Breast epithelium (tissue), 4 donors: ENCODE results near the gene CRTC1. TPM values are rescaled to one million over a fixed set of nuclear protein-coding genes. Genes with fewer than 3 reads are reported as not detected.

Source experiments
- DNase-seq, 2 donors: peaks; one replicate each; pipeline ENCODE4 v3.0.0-alpha.2; 2019; ENCODE audit warnings: low spot score in 2 of 2
- H3K27ac ChIP-seq, 2 donors: fragments of 200-600 bp; sonication (generic) in 1 of 2; one replicate each; pipeline ENCODE4 v1.5.1; 2016 to 2019; ENCODE audit warnings: mild to moderate bottlenecking in 1 of 2
- H3K27me3 ChIP-seq, 2 donors: fragments of 200-600 bp; sonication (generic) in 1 of 2; one replicate each; pipeline versions ENCODE4 v1.5.1 to v1.6.0; 2017 to 2019; ENCODE audit warnings: control low read depth in 1 of 2, mild to moderate bottlenecking in 1 of 2
- H3K36me3 ChIP-seq: fragments of 200-600 bp; one replicate; pipeline ENCODE4 v1.5.1; 2019
- H3K4me1 ChIP-seq, 2 donors: fragments of 200-600 bp; sonication (generic); one replicate each; pipeline ENCODE4 v1.5.1; 2016 to 2019; ENCODE audit warnings: control low read depth in 1 of 2
- H3K4me3 ChIP-seq, 3 donors: fragments of 200-600 bp; sonication (generic); 1 replicate in 2 of 3; 2 replicates in 1 of 3; pipeline ENCODE4 v1.5.1; 2016 to 2019; ENCODE audit warnings: mild to moderate bottlenecking in 3 of 3, moderate library complexity in 2 of 3
- H3K9me3 ChIP-seq, 2 donors: fragments of 200-600 bp; sonication (generic) in 1 of 2; one replicate each; pipeline ENCODE4 v1.5.1; 2016 to 2019; ENCODE audit warnings: control low read depth in 1 of 2
- POLR2A ChIP-seq: fragments of 450-650 bp; IDR thresholded peaks from one replicate; pipeline ENCODE4 v1.6.1; 2016; ENCODE audit warnings: antibody characterized with exemption, mild to moderate bottlenecking, moderate library complexity
- POLR2AphosphoS5 ChIP-seq, 3 donors: sonication (generic); formaldehyde crosslinking; IDR thresholded peaks; one replicate each; pipeline ENCODE4 v1.6.1; 2017; ENCODE audit warnings: antibody characterized with exemption in 3 of 3
- intact Hi-C: fragments of 100-400 bp; cut with DNase I; formaldehyde crosslinking; loops from one replicate; pipeline ENCODE4 v1.15.1; 2023; ENCODE audit warnings: low total_unique reads
- total RNA-seq, 3 donors: library from RNA; depleted of rRNA; stranded (reverse); fragments of >200 nt; gene quantifications; one replicate each; pipeline ENCODE4 v1.1.0, GENCODE V29; 2016
- TF ChIP-seq, protein P1 (sequence below), 3 donors: fragments of 450-650 bp; IDR thresholded peaks; one replicate each; pipeline ENCODE4 v1.5.1; 2016 to 2017; ENCODE audit warnings: antibody characterized with exemption in 3 of 3, mild to moderate bottlenecking in 3 of 3, moderate library complexity in 3 of 3

CRTC1 gene
- total RNA-seq, 3 donors from 2014 or later: 4.8 to 6.1 (median 5.9) TPM

DNA sequence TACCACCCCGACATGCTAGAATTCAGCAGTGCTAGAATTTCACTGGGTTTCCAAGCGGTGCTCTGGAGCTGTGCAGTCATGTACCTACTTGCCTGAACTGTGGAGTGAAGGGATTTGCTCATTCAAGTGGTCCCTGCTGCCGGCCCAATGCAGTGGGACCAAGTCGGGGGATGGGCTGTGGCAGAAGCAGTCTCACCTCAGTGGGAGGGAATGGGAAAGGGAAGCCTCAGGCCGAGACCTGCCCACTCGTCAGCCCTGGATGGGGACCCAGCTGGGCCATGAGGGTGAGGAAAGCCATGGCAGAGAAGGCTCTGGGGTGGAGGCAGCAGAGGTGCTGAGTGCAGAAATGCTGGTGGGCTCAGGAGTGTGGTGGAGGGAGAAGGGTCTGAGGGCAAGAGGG is 31.7 kb upstream of the CRTC1 start:
- intact Hi-C loops: no loop called here
- H3K4me3 ChIP-seq: peak overlapping the region in 1 of 3 donors; percentile 28
- no peaks in the 10 kb centered on the region for H3K27me3 ChIP-seq
- no peaks in the 10 kb centered on the region for H3K4me1 ChIP-seq
- no peak for DNase-seq
- H3K9me3 ChIP-seq: no peaks in the 10 kb centered on the region
- peak overlapping the region; percentile 67 to 93 for H3K27ac ChIP-seq
- TF ChIP-seq POLR2A (no peak), POLR2AphosphoS5 (IDR thresholded peaks at IDR 0.05) (no peak)
- TF ChIP-seq, protein P1, sequence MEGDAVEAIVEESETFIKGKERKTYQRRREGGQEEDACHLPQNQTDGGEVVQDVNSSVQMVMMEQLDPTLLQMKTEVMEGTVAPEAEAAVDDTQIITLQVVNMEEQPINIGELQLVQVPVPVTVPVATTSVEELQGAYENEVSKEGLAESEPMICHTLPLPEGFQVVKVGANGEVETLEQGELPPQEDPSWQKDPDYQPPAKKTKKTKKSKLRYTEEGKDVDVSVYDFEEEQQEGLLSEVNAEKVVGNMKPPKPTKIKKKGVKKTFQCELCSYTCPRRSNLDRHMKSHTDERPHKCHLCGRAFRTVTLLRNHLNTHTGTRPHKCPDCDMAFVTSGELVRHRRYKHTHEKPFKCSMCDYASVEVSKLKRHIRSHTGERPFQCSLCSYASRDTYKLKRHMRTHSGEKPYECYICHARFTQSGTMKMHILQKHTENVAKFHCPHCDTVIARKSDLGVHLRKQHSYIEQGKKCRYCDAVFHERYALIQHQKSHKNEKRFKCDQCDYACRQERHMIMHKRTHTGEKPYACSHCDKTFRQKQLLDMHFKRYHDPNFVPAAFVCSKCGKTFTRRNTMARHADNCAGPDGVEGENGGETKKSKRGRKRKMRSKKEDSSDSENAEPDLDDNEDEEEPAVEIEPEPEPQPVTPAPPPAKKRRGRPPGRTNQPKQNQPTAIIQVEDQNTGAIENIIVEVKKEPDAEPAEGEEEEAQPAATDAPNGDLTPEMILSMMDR (IDR thresholded peaks at IDR 0.05): no peak
- H3K36me3 ChIP-seq: no peaks in the 10 kb centered on the region

DNA sequence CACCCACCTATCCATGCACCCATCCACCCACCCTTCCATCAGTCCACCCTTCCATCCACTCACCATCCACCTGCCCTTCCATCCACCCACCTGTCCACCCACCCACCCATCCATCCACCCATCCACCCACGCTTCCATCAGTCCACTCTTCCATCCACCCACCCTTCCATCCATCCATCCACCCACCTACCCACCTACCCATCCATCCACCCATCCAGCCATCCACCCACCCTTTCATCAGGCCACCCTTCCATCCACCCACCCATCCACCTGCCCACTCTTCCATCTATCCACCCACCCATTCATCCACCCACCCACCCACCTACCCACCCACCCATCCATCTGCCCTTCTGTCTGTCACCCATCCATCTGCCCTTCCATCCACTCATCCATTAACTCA is 29.6 kb upstream of the CRTC1 start:
- DNase-seq: no peak
- H3K4me1 ChIP-seq: no peaks in the 10 kb centered on the region
- H3K9me3 ChIP-seq: no peaks in the 10 kb centered on the region
- intact Hi-C loops: no loop called here
- H3K27ac ChIP-seq: no peak overlapping the region
- no peak overlapping the region for H3K4me3 ChIP-seq
- TF ChIP-seq POLR2A: no peak
- no peak for TF ChIP-seq POLR2AphosphoS5 (IDR thresholded peaks at IDR 0.05)
- TF ChIP-seq, protein P1 (IDR thresholded peaks at IDR 0.05): no peak
- no peaks in the 10 kb centered on the region for H3K27me3 ChIP-seq
- no peaks in the 10 kb centered on the region for H3K36me3 ChIP-seq

DNA sequence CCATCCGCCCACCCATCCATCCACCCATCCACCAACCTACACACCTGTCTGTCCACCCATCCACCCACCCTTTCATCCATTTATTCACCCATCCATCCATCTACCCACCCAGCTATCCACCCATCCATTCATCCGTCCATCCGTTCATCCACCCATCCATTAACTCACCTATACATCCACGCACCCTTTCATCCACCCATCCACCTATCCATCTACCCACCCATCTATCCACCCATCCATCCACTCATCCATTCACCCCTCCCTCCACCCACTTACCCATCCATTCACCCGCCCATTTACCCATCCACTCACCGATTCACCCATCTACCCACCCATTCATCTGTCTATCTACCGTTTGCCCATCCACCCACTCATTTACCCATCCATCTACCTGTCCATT is 29.0 kb upstream of the CRTC1 start:
- intact Hi-C loops: no loop called here
- no peaks in the 10 kb centered on the region for H3K4me1 ChIP-seq
- TF ChIP-seq, protein P1 (IDR thresholded peaks at IDR 0.05): no peak
- no peak for TF ChIP-seq POLR2A
- TF ChIP-seq POLR2AphosphoS5 (IDR thresholded peaks at IDR 0.05): no peak

DNA sequence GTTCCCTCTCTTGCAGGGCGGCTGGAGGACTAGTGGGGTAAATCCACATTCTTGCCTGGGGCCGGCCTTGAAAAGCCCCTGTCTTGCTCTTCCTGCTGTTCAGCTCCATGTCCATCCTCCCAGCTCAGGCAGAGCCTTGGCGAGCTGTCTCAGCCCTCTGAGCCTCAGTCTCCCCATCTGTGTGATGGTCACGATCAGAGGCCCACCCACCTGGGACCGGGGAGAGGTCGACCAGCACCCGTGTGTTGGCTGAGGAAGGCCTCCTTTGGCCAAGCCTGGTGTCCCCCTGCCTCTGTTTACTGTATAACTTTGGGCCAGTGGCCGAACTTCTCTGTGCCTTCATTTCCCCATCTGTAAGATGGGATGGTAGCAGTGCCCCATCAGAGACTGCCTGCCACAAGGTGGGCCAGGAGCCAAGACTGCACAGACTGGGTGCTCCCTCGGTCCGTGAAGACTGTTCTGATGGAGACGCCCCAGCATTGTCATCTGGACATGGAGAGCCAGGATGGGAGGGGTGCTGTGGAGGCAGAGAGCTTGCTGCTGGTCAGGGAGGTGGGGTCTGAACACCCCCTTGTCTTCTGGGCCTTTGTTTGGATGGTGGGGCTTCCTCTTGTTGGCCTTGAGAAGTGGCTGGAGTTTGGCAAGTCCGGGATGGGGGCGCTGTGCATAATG is 28.2 kb upstream of the CRTC1 start:
- intact Hi-C loops: no loop called here
- Histone ChIP-seq H3K4me3 (no peak overlapping the region), H3K27me3 (no peaks in the 10 kb centered on the region), H3K36me3 (no peaks in the 10 kb centered on the region), H3K27ac (peak overlapping the region in 1 of 2 donors; percentile 14), H3K9me3 (no peaks in the 10 kb centered on the region), H3K4me1 (peaks cover 0 to 3% of the 10 kb centered on the region in 2 donors)
- DNase-seq: no peak
- TF ChIP-seq, protein P1 (IDR thresholded peaks at IDR 0.05): no peak
- no peak for TF ChIP-seq POLR2AphosphoS5 (IDR thresholded peaks at IDR 0.05)
- TF ChIP-seq POLR2A: no peak

More for the DNA sequence above, 29.0 kb upstream of the CRTC1 start:
- Histone ChIP-seq H3K27me3 (no peaks in the 10 kb centered on the region), H3K36me3 (no peaks in the 10 kb centered on the region), H3K4me3 (no peak overlapping the region), H3K9me3 (no peaks in the 10 kb centered on the region), H3K27ac (no peak overlapping the region)
- DNase-seq: no peak

DNA sequence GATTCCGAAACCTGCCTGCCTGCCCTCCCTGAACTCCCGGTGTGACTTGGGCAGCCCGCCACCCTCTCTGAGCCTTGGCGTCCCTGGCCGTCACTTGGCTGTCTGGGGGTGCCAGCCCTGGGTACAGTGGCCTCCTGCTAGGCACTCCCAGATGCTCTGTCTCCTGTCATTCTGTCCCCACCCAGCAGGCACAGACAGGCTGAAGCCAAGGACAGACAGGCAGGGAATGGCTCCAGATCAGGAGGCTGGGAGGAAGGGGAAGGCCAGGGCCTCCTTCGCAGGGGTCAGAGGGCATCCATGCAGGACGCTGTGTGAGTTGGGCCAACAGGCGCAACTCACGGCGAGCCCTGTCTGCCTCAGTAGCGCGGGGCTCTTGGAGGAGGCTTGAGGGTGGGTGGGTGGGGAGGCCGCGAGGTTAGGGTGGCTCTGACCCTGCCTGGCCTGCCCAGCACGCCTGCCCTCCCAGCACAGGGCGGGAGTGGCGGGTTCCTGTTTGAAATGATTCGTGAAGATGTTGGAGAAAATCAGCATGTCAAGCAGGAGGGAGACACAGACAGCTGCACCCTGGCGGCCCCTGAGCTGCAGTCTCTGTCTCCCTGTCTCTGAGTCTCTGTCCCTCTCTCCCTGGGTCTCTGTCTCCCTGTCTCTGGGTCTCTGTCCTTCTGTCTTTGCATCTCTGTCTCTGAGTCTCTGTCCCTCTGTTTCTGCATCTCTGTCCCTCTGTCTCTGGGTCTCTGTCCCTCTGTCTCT is 27.0 kb upstream of the CRTC1 start:
- H3K9me3 ChIP-seq: no peaks in the 10 kb centered on the region
- H3K27me3 ChIP-seq: no peaks in the 10 kb centered on the region
- intact Hi-C loops: no loop called here
- H3K4me1 ChIP-seq: peaks cover 0 to 3% of the 10 kb centered on the region in 2 donors
- TF ChIP-seq POLR2AphosphoS5 (IDR thresholded peaks at IDR 0.05): no peak
- TF ChIP-seq, protein P1 (IDR thresholded peaks at IDR 0.05): no peak
- no peak for TF ChIP-seq POLR2A
- H3K36me3 ChIP-seq: no peaks in the 10 kb centered on the region
- peak overlapping the region in 1 of 2 donors; percentile 43 for H3K27ac ChIP-seq
- DNase-seq: no peak
- no peak overlapping the region for H3K4me3 ChIP-seq
